DOHH2 (cell line): Measurements from ENCODE around the gene INTS7.

Experiments
- H3F3A ChIP-seq: fragments of 200-600 bp; sonication (generic), shearing (Covaris generic); 2 replicates; pipeline ENCODE4 v1.6.0; 2016; ENCODE audit warnings: antibody characterized with exemption, mild to moderate bottlenecking; ENCODE audit not compliant: control insufficient read depth, insufficient read depth
- H3K27ac ChIP-seq: fragments of 200-600 bp; sonication (generic); 2 replicates; pipeline ENCODE4 v1.5.1; 2014; ENCODE audit warnings: low read depth, mild to moderate bottlenecking, low read length, moderate library complexity
- H3K27me3 ChIP-seq: fragments of 200-600 bp; sonication (generic); 2 replicates; pipeline ENCODE4 v1.6.1; 2014; ENCODE audit warnings: mild to moderate bottlenecking, low read length, mixed read lengths; ENCODE audit not compliant: control insufficient read depth
- H3K36me3 ChIP-seq: fragments of 200-600 bp; sonication (generic); 2 replicates; pipeline ENCODE4 v1.6.1; 2014; ENCODE audit warnings: mild to moderate bottlenecking, low read length, moderate library complexity, mixed read lengths; ENCODE audit not compliant: control insufficient read depth
- H3K4me1 ChIP-seq: fragments of 200-600 bp; sonication (generic); 2 replicates; pipeline ENCODE4 v1.6.1; 2014; ENCODE audit warnings: mild to moderate bottlenecking, low read length, mixed read lengths; ENCODE audit not compliant: control insufficient read depth
- H3K4me2 ChIP-seq: fragments of 200-600 bp; sonication (generic); 2 replicates; pipeline ENCODE4 v1.6.0; 2014; ENCODE audit warnings: mild to moderate bottlenecking, low read length, moderate library complexity
- H3K4me3 ChIP-seq: fragments of 200-600 bp; sonication (generic); 2 replicates; pipeline ENCODE4 v1.5.1; 2014; ENCODE audit warnings: mild to moderate bottlenecking, low read length, mixed read lengths
- H3K79me2 ChIP-seq: fragments of 200-600 bp; sonication (generic); 2 replicates; pipeline ENCODE4 v1.6.1; 2014; ENCODE audit warnings: mild to moderate bottlenecking, low read length, mixed read lengths; ENCODE audit not compliant: control insufficient read depth
- H3K9me2 ChIP-seq: fragments of 200-600 bp; sonication (generic); replicated peaks from 2 replicates; pipeline ENCODE4 v1.6.1; 2014; ENCODE audit warnings: mild to moderate bottlenecking, low read length, mixed read lengths; ENCODE audit not compliant: control insufficient read depth
- H3K9me3 ChIP-seq: fragments of 200-600 bp; sonication (generic); 2 replicates; pipeline ENCODE4 v1.6.1; 2014; ENCODE audit warnings: antibody characterized with exemption, low read length, mixed read lengths; ENCODE audit not compliant: control insufficient read depth, insufficient read depth
- H4K20me1 ChIP-seq: fragments of 200-600 bp; sonication (generic); 2 replicates; pipeline ENCODE4 v1.6.0; 2014; ENCODE audit warnings: low read depth, mild to moderate bottlenecking, antibody characterized with exemption, low read length, moderate library complexity; ENCODE audit not compliant: control insufficient read depth, insufficient read depth
- CTCF ChIP-seq: fragments of 200-600 bp; sonication (generic); IDR thresholded peaks from one replicate; pipeline ENCODE4 v1.5.1; 2014; ENCODE audit warnings: antibody characterized with exemption, mild to moderate bottlenecking, low read depth, low read length; ENCODE audit not compliant: poor library complexity, severe bottlenecking
- EZH2phosphoT487 ChIP-seq: fragments of 200-600 bp; sonication (generic); IDR thresholded peaks from 2 replicates; pipeline ENCODE4 v1.6.1; 2017; ENCODE audit warnings: borderline replicate concordance, mild to moderate bottlenecking, antibody characterized with exemption, low read length, moderate library complexity, mixed read lengths

Gene INTS7

DNA sequence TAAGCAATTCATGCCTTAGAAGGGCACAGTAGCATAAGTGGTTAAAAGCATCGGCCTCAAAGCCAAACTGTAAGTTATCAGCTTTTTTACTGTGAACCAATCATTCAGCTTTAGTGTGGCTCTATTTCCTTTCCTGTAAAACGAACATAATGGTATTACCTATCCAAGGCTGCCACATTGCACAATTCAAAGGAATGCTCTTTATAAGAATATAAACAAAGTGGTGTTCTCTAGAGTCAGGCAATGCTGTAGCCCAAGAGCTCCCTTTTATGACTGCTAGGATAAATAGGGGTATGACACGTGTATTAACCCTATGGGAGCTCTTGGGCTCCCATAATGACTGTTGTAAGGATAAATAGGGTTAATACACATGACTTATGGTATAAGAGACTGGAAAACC, 25.4 kb downstream of the INTS7 start:
- H3K27me3 ChIP-seq: no peaks in the 10 kb centered on the region
- H3F3A ChIP-seq: no peaks in the 10 kb centered on the region; the same call in 1 of the 2 replicates
- H3K9me3 ChIP-seq: no peaks in the 10 kb centered on the region
- H3K4me3 ChIP-seq: no peak overlapping the region
- no peaks in the 10 kb centered on the region for H3K9me2 ChIP-seq
- H3K4me1 ChIP-seq: no peaks in the 10 kb centered on the region
- H3K79me2 ChIP-seq: no peaks in the 10 kb centered on the region
- H3K36me3 ChIP-seq: peaks cover 44% of the 10 kb centered on the region
- H4K20me1 ChIP-seq: no peaks in the 10 kb centered on the region
- no peak overlapping the region for H3K4me2 ChIP-seq
- no peak for TF ChIP-seq CTCF
- TF ChIP-seq EZH2phosphoT487: no peak
- no peak overlapping the region for H3K27ac ChIP-seq

DNA sequence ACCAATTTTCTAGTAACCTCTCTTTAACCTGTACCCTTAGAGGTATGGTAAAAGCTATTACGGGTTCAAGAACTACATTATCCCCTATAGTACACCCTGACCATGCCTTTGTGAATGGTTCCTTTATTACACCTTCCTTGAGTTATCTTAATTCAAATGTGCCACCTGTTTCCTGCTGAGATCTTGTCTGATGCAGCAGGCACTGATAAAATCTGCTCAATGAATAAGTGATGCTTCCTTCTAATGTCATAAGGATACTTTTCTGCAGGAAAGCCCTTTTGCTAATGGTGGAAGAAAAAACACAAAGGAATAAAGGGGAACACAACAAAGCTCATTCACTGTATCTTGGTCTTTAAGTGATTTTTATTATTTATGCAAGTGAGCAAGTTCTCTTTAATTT, 25.8 kb downstream of the INTS7 start:
- no peak for TF ChIP-seq EZH2phosphoT487
- no peak for TF ChIP-seq CTCF
- Histone ChIP-seq H3K79me2 (no peaks in the 10 kb centered on the region), H3K9me3 (no peaks in the 10 kb centered on the region), H3K9me2 (no peaks in the 10 kb centered on the region), H3K4me3 (no peak overlapping the region), H4K20me1 (no peaks in the 10 kb centered on the region), H3K4me1 (no peaks in the 10 kb centered on the region), H3K27ac (no peak overlapping the region), H3K36me3 (peaks cover 48% of the 10 kb centered on the region), H3K4me2 (no peak overlapping the region), H3K27me3 (no peaks in the 10 kb centered on the region), H3F3A (no peaks in the 10 kb centered on the region; the same call in 1 of the 2 replicates)

- H3K4me2 ChIP-seq: no peak overlapping the region
- no peaks in the 10 kb centered on the region for H3F3A ChIP-seq
- no peaks in the 10 kb centered on the region for H3K27me3 ChIP-seq
- H3K4me3 ChIP-seq: no peak overlapping the region
- H3K9me2 ChIP-seq: no peaks in the 10 kb centered on the region
- no peak overlapping the region for H3K27ac ChIP-seq
- peaks cover 52% of the 10 kb centered on the region for H3K36me3 ChIP-seq
- H3K9me3 ChIP-seq: no peaks in the 10 kb centered on the region
- H4K20me1 ChIP-seq: no peaks in the 10 kb centered on the region
- no peaks in the 10 kb centered on the region for H3K79me2 ChIP-seq
- H3K4me1 ChIP-seq: no peaks in the 10 kb centered on the region
- TF ChIP-seq EZH2phosphoT487: no peak
- no peak for TF ChIP-seq CTCF
Observed at GRCh38 chr1:212007886-212008285, 27.5 kb downstream of the INTS7 start.

DNA sequence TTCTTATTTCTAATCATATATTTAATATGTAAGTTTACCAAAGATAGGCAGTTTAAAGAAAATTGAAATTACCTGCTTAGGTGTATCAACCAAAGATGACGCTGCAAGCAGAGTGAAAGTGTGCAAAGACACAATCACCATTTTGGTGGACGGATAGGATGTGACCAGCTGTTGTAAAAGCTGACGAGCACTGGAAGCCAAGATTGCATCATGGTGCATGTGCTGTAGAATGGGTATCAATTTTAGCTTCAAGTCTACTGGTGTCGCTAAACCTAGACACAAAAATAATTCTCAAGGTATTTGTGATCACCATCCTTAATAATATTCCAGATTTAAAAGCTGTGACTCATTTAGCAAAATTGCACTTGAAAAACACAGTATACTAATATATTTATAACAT, 28.2 kb downstream of the INTS7 start:
- Histone ChIP-seq H3K4me1 (no peaks in the 10 kb centered on the region), H3K36me3 (peaks cover 58% of the 10 kb centered on the region), H3K9me2 (no peaks in the 10 kb centered on the region), H3F3A (no peaks in the 10 kb centered on the region), H3K9me3 (no peaks in the 10 kb centered on the region), H4K20me1 (no peaks in the 10 kb centered on the region), H3K4me3 (no peak overlapping the region), H3K79me2 (no peaks in the 10 kb centered on the region), H3K27me3 (no peaks in the 10 kb centered on the region), H3K27ac (no peak overlapping the region), H3K4me2 (no peak overlapping the region)
- no peak for TF ChIP-seq EZH2phosphoT487
- TF ChIP-seq CTCF: no peak
